NCI-H2171 treated with DMSO at 0.1 percent for 48 hours (cell line): Measurements from ENCODE around the gene TLL1.

Experiments used
- DNase-seq: peaks from one replicate; lab custom pipeline; 2025; lab: John Stamatoyannopoulos, UW

TLL1 gene

DNA sequence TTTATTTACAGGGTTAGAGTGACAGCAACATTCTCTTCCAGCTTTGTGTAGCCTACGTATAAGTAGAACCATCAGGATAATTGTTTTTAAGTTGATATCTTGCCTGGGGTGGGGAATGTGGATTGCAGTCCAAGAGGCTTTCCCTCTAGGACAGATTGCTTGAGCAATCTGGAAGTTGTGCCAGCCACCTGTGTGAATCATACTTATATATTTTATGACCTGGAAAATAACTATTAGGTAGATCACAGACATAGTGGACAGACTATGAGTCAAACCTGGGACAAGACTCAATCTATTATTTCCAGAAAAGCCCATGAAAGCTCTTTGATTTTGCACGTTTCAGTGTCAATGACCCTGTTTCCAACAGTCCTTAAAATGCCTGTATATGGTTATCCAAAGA, 98.9 kb downstream of the TLL1 start:
- no peak for DNase-seq

DNA sequence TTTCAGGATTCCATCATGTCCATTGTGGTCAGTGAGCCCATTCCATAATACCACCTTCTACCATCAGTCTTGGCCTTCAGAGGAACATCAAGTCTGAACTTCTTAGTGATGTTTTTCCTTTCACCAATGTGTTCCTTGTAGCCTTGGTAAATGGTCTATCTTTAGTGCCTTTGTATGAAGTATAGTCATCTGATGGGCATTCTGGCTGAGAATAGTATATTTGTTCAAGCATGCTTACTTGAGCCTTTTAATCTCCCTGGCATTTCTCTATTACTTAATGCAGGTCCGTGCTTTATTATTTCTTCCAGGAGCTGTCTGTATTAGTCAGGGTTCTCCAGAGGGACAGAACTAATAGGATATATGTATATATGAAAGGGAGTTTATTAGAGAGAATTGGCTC, 99.7 kb downstream of the TLL1 start:
- DNase-seq = no peak

GRCh38 chr4:165982934-165983333, 109.9 kb downstream of the TLL1 start:
- DNase-seq = no peak

GRCh38 chr4:165986956-165987698, 114.1 kb downstream of the TLL1 start:
- no peak for DNase-seq

DNA sequence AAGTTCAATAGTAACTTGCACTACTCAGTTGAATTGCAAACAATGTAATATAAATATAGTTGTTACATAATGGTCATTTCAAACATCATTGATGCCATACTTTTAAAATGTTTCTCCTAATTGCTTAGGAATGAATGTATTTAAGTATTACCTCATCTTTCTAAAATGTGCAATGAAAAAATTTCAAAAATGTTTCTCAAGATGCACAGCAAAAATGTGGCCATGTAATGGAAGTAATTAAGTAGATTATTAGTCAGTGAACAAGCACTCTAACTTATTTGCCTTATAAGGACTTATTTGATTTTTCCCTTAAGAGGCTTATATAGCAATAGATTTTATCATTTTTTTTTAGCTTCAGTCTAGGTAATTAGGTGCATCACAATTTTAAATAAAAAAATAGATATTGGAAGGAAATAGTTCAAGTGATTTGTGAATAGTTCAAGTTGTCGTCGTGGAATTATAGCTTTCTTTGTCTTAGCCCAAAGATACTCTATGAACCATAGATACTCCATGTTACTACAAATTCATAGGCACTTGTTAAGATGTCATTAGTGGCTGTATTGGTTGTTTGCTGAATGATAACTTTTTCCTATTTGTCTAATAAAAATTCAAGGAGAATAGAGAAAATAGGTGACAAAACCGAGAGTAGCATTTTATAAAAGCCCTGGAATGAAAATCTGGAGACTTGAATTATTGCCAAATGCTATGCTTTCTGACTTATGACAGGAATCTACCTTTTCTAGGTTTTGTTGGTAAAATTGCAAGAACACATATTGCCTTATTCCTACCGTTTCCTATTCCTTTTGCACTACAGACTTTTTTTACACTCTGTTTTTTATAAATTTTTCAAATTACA, 118.5 kb downstream of the TLL1 start:
- DNase-seq = no peak

GRCh38 chr4:165992283-165992682, 119.2 kb downstream of the TLL1 start:
- no peak for DNase-seq

GRCh38 chr4:165994701-165995100, 121.7 kb downstream of the TLL1 start:
- no peak for DNase-seq

DNA sequence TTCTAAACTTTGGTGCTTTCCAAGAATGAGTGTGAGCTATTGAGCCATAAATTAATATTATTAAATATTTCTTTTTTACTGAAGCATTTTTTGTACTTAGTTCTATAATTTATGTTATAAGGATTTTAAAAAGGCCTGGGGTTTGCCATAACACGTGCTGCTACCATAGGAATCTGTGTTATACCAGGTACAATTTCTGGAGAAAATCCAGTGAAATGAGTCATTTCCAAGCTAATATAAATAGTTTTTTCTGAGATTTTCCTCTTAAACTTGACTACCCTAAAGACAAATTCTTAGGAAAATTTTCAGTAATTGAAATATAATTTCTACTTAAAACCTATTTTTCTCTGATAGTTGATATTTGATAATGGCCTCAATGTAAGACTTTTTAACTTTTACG, 130.8 kb downstream of the TLL1 start:
- no peak for DNase-seq

DNA sequence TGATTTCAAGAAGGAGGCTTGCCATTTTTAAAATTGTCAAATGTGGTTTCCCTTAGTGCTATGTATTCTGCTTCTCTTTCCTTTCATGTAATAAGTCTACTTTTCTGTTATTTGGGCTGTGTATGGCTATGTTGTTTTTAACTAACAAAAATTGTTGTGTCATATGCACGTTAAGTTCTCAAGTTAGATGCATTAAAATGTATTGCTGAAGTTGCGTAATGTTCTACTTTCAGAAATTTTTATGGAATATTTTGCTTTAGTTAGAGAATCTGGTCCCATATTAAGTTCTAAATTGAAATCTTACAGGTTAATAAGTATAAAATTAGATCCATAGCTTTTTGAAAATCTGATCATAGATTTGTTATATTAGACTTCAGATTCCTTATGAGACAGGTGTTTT, 133.2 kb downstream of the TLL1 start:
- no peak for DNase-seq

GRCh38 chr4:166008510-166008909, 135.5 kb downstream of the TLL1 start:
- no peak for DNase-seq

DNA sequence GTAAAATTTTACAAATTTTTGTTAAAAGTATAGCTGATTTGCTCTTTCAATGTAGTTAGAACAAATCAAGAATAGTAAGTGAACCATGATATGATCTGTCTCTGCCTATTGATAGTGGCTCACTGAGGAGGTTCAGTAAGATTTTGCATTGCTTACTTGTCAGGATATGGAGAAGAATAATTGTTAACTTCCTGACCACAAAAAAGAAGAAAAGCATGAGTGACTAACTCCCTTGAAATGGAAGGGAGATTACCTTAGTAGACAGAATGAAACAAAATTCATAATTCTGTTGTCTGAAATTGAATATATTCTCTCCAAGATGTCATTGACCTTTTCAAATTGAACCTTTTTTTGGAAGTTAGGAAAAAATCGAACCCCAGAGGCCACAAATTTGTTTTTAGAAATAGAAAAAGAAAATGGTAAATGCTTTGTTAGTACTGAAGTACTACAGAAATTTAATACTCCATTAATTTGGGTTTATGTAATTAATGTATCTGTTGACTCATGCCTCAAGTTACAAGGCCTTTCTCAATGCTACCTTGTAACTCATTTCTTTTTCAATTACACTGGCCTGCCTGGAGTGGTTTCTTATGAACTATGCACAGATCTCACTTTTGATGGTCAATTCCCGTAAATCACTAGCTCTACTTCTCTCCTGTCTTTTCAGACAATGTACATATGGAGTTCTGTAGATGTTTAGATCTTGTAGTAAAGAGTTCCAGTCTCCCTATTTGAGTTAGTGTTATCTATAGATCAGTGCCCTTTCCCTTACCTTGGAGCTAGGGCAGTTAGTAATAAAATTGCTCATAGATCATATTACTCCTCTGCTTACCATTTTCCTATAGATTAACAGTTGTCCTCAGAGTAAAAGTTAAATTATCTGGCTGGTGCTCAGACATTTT, 139.3 kb downstream of the TLL1 start:
- no peak for DNase-seq

- DNase-seq = no peak
Observed at GRCh38 chr4:166014411-166014810, 141.4 kb downstream of the TLL1 start.

- no peak for DNase-seq
Observed at GRCh38 chr4:166017804-166018203, 144.8 kb downstream of the TLL1 start.

DNA sequence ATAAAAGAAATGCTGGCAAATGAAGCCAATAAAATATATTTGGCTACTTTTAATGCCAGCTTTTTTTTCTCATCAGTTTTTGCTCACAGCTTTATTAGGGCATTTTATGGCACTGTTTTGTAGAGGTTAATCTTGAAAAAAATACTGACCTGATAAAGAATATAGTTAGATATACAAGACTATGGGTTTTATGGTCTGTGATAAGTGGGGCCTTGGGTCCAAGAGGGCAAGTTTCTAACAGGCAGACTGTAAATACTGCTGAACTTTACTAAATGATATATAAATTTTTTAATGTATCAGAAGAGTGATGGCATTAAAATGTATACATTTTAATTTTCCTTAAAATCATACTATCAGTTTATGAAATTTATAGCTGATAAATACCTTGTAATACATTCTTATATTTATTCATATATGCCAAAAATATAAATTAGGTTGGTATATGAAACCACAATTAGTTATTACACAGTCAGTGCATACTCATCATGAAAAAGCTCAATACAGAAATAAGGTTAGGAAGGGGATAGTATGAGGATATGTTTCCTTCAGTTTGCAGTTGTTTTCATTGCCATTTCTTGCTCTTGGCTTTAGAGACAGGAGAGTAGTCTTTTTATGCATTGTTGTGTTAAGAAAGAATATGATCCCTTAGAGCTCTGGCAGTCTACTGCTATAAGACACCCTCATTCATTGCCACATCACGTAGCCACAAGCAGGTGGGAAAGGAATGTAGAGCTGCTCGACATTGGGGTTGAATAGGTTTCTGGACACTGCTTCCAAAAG, 146.6 kb downstream of the TLL1 start:
- no peak for DNase-seq

DNA sequence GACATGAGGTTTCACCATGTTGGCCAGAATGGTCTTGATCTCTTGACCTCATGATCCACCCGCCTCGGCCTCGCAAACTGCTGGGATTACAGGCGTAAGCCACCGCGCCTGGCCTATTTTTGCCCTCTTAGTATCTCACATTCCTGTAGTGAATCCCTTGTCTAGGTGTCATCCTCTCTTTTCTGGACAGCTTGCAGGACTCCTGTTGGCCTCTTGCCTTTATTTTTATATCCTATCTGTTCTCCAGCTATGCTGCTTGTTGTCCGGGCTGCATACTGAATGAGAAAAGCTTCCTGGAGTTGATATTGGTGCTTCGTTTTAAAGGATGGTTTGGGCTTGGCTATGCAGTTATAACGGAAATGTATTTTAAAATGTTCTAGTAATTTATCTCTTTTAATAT, 148.6 kb downstream of the TLL1 start:
- DNase-seq = no peak

DNA sequence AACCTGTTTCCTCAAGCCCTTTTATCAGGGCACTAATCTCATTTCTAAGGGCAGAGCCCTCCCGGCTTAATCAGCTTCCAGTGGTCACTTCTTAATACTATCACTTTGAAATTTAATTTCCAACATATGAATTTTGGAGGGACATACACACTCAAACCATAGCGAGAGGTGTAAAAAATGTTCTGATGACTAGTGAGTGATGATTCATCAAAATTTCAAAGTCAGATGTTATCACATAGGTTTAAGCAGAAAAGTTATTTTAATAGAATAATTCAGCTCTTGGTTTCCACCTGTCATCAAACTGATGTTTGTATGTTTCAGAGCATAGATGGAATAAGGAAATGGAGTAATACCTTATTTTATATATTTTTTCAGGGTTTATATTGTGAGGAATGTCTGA, 161.9 kb downstream of the TLL1 start:
- no peak for DNase-seq

DNA sequence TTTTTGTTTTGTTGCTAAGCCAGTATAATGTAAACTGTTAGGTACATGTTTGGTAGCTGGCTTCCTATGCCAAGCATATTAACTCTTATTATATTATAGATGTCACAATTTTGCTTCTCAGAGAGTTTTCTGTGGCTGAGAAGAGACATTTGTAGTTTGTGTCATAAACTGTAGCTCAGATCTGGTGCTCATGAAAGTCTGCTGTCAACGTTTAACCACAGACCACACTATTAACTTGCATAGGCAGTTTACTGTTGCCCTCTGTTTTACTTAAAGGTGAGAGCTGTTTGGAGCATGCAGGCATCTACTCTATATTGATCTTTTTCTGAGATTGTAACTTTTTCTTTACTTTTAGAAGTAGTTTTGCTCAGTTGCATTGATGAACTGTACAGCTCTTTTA, 166.8 kb downstream of the TLL1 start:
- DNase-seq = no peak

DNA sequence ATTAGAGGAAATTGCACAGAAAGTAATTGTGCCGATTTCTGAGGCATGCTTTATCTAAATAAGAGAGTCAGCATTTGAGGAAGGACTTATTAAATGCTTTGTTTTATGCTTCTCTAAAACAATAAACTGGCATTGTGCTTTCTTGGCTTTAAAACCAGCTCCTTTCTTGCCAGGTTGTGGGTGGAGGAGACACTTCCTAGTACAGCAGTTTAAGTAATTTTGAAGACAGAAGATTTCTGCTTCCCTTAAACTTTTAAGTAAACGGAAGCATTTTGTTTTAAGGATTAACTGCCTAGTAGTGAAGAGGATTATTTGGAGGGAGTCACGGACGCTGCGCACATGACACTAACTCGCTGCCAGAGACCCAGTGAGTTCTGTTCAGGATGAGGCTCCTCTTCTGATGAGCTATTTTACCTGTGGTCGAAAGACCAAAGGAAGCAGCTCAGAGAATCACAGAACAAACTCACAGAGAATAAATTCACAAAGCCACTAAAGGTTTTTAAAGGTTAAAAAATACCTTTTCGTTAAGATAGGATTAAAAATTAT, 169.5 kb downstream of the TLL1 start:
- DNase-seq = no peak

- DNase-seq = no peak
Observed at GRCh38 chr4:166043801-166044200, 170.8 kb downstream of the TLL1 start.

DNA sequence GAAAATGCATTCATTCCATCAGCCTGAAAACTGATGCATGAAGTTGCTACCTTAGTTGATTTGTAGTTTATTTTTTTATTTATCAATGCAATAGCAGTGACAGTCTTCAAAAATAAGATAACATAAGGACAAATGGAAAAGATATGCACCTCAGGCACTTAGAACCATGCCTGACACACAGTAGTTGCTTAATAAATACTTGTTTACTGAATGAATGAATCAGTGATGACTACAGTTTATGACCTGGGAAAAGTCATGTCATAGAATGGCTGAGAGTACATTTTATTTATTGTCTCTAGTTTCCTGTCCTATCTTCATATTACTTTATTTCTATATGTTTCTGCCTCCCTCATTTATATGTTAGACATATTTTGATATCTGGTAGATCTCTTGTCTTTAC, 171.8 kb downstream of the TLL1 start:
- DNase-seq = no peak

DNA sequence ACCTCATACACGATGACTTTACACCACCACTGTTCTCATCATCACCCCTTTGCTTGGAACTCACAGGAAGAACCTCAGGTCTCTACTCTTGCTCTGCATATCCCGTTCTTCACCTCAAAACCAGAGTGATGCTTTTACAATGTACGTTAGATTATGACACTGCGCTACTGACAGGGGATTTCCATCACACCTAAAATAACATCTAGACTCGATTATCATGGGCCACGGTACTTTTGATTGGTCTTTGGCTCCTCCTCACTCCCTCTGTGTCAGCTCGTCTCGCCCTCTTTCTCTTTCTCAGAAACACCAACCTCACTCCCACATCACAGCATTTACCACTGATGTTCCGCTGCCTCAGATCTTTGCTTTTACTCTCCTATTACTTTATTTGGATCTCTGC, 172.4 kb downstream of the TLL1 start:
- no peak for DNase-seq
